ENCODE measurements around the gene MRPL34. TPM values are rescaled to one million over a fixed set of nuclear protein-coding genes. Genes with fewer than 3 reads are reported as not detected.
"Not testable (repeated sequence)": the region's sequence is repeated elsewhere in the genome, so short reads cannot be mapped to it uniquely, and the experiment has no call there.

MRPL34 gene
- total and polyA plus RNA-seq, 8 donors = 32.4 to 78.1 (median 39.3) TPM

GRCh38 chr19:17266026-17266425, 39.6 kb upstream of the MRPL34 start:
- H3K27ac ChIP-seq = no peak overlapping the region
- H3K4me1 ChIP-seq = peaks cover 0 to 7% (median 0%) of the 10 kb centered on the region in 3 donors
- H3K27me3 ChIP-seq = no peaks in the 10 kb centered on the region
- H3K4me3 ChIP-seq = no peak overlapping the region
- no peaks in the 10 kb centered on the region for H3K9me3 ChIP-seq
- TF ChIP-seq, protein P1, sequence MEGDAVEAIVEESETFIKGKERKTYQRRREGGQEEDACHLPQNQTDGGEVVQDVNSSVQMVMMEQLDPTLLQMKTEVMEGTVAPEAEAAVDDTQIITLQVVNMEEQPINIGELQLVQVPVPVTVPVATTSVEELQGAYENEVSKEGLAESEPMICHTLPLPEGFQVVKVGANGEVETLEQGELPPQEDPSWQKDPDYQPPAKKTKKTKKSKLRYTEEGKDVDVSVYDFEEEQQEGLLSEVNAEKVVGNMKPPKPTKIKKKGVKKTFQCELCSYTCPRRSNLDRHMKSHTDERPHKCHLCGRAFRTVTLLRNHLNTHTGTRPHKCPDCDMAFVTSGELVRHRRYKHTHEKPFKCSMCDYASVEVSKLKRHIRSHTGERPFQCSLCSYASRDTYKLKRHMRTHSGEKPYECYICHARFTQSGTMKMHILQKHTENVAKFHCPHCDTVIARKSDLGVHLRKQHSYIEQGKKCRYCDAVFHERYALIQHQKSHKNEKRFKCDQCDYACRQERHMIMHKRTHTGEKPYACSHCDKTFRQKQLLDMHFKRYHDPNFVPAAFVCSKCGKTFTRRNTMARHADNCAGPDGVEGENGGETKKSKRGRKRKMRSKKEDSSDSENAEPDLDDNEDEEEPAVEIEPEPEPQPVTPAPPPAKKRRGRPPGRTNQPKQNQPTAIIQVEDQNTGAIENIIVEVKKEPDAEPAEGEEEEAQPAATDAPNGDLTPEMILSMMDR (IDR thresholded peaks at IDR 0.05) = no peak
- WGBS, 2 donors = 88 to 89% methylated on average over 7 of the region's 7 CpGs
- FAIRE-seq (no peak), ATAC-seq (no peak), DNase-seq (no peak)
- H3K36me3 ChIP-seq = no peaks in the 10 kb centered on the region
- intact Hi-C loops (cut with DNase I) = no loop called here

DNA sequence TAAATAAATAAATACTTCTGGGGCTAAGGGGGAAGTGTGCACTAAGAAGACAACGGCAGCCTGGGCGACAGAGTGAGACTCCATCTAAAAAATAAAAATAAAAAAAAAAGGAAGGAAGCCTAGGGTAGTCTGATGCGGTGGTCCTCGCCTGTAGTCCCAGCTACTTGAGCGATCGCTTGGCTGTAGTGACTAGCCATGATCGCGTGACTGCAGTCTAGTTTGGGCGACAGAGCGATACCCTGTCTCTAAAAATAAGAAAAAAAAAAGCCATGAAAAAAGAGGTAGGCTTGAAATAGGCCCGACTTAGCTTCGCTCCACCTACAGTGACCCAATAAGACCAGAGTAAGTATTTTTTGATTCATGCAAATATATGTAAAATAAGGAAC, 39.1 kb upstream of the MRPL34 start:
- peak overlapping the region in 2 of 4 donors; percentile 41 to 48 for H3K27ac ChIP-seq
- no peak overlapping the region for H3K4me3 ChIP-seq
- no peaks in the 10 kb centered on the region for H3K27me3 ChIP-seq
- H3K36me3 ChIP-seq = peaks cover 0 to 1% (median 0%) of the 10 kb centered on the region in 3 donors
- peaks cover 0 to 7% (median 0%) of the 10 kb centered on the region in 3 donors for H3K4me1 ChIP-seq
- TF ChIP-seq, protein P1 (IDR thresholded peaks at IDR 0.05) = no peak
- no peak for ATAC-seq
- 82 to 86% methylated on average over 12 of the region's 12 CpGs for WGBS, 2 donors
- intact Hi-C loops (cut with DNase I) = no loop called here
- FAIRE-seq = no peak
- no peak for DNase-seq
- H3K9me3 ChIP-seq = no peaks in the 10 kb centered on the region

GRCh38 chr19:17266975-17267788, 38.5 kb upstream of the MRPL34 start, which contains the start of gene BABAM1:
Gene BABAM1 (plus strand): TSS chr19:17267443. CDS start chr19:17268807, 1,364 bp downstream.
- H3K4me1 ChIP-seq = peaks cover 0 to 7% (median 0%) of the 10 kb centered on the region in 3 donors
- H3K27ac ChIP-seq = peak within 1 kb of the TSS in 3 of 4 donors; percentile 25 to 64 (median 48)
- peaks cover 0 to 6% (median 0%) of the 10 kb centered on the region in 3 donors for H3K36me3 ChIP-seq
- DNase-seq (peak; percentile 88 to 97 (median 95)), ATAC-seq (peak; percentile 96 to 99 (median 96)), FAIRE-seq (peak; percentile 98)
- peak within 1 kb of the TSS; percentile 65 to 96 (median 69) for H3K4me3 ChIP-seq
- 0% methylated on average over 27 of the region's 27 CpGs for whole genome bisulfite sequencing, 2 donors
- intact Hi-C loops (cut with DNase I) = no loop called here
- TF ChIP-seq, protein P1 (IDR thresholded peaks at IDR 0.05) = no peak
- H3K9me3 ChIP-seq = no peaks in the 10 kb centered on the region
- no peaks in the 10 kb centered on the region for H3K27me3 ChIP-seq

GRCh38 chr19:17268754-17269153, 36.9 kb upstream of the MRPL34 start:
- no peak for FAIRE-seq
- peaks cover 0 to 12% (median 0%) of the 10 kb centered on the region in 3 donors for H3K36me3 ChIP-seq
- TF ChIP-seq, protein P1 (IDR thresholded peaks at IDR 0.05) = no peak
- no peak overlapping the region for H3K4me3 ChIP-seq
- no peaks in the 10 kb centered on the region for H3K27me3 ChIP-seq
- DNase-seq = peak in 1 of 6 donors; percentile 54
- intact Hi-C loops (cut with DNase I) = no loop called here
- H3K4me1 ChIP-seq = peaks cover 0 to 7% (median 0%) of the 10 kb centered on the region in 3 donors
- no peak overlapping the region for H3K27ac ChIP-seq
- no peaks in the 10 kb centered on the region for H3K9me3 ChIP-seq
- ATAC-seq = no peak
- WGBS, 2 donors = 85 to 88% methylated on average over 13 of the region's 13 CpGs

- not testable (repeated sequence) for H3K4me3 ChIP-seq, FAIRE-seq, DNase-seq, H3K9me3 ChIP-seq, H3K4me1 ChIP-seq, ATAC-seq, H3K27me3 ChIP-seq, H3K27ac ChIP-seq
- peaks cover 0 to 28% (median 14%) of the 10 kb centered on the region in 3 donors for H3K36me3 ChIP-seq
- intact Hi-C loops (cut with DNase I) = loop anchor here in 1 of 3 donors (5.0 to 10.0 kb wide), 2 partner anchors 68 to 510 kb away; no protein-coding TSS in a partner anchor
- 95% methylated on average over 3 of the region's 3 CpGs for WGBS, 2 donors
Measured at GRCh38 chr19:17274892-17275291, 30.8 kb upstream of the MRPL34 start.
